Left ventricle myocardium superior (tissue), 1 donor: Measurements from ENCODE around the gene SH3RF3. TPM values are rescaled to one million over a fixed set of nuclear protein-coding genes. Genes with fewer than 3 reads are reported as not detected.
"Not testable (repeated sequence)": the region's sequence is repeated elsewhere in the genome, so short reads cannot be mapped to it uniquely, and the experiment has no call there.

ENCODE experiments used
- ATAC-seq: fragments of 200-7000 bp; cut with Tn5 transposase; one replicate; pipeline ENCODE4 v1.9.1; 2020; ENCODE audit warnings: mild to moderate bottlenecking, moderate library complexity
- DNase-seq: peaks from one replicate; pipeline ENCODE4 v3.0.0-alpha.2; 2020
- intact Hi-C: fragments of 100-400 bp; cut with micrococcal nuclease; formaldehyde crosslinking; loops from one replicate; pipeline ENCODE4 v1.11.0; 2022
- total RNA-seq: library from RNA; stranded (reverse); fragmentation: NEBNext Ultra II Directional; extraction: Animal tissue kit (Norgen Biotek cat#: 25700); gene quantifications from one replicate; pipeline ENCODE4 v1.2.1, GENCODE V29; 2021
- donor health status: DM: no; HTN: yes; CAD: no; lungs with severe emphysema.

The SH3RF3 gene
- total RNA-seq, 1 donor from 2014 or later, result 7.4 TPM

- intact Hi-C loops, result no loop called here
- no peak for DNase-seq
- ATAC-seq, result no peak
Observed at GRCh38 chr2:109150559-109150958, 21.6 kb downstream of the SH3RF3 start.

GRCh38 chr2:109151519-109151918, 22.5 kb downstream of the SH3RF3 start:
- intact Hi-C loops, result no loop called here

GRCh38 chr2:109153005-109153784, 24.2 kb downstream of the SH3RF3 start:
- no peak for DNase-seq
- intact Hi-C loops, result no loop called here

More at GRCh38 chr2:109151519-109151918, 22.5 kb downstream of the SH3RF3 start:
- ATAC-seq (no peak), DNase-seq (no peak)

GRCh38 chr2:109153807-109154206, 24.8 kb downstream of the SH3RF3 start:
- intact Hi-C loops, result no loop called here
- DNase-seq (no peak), ATAC-seq (no peak)

More at GRCh38 chr2:109153005-109153784, 24.2 kb downstream of the SH3RF3 start:
- ATAC-seq, result no peak

GRCh38 chr2:109154226-109154625, 25.2 kb downstream of the SH3RF3 start:
- ATAC-seq (no peak), DNase-seq (no peak)
- intact Hi-C loops, result no loop called here

- DNase-seq (no peak), ATAC-seq (peak; percentile 74)
- intact Hi-C loops, result no loop called here
Observed at GRCh38 chr2:109155553-109156451, 26.8 kb downstream of the SH3RF3 start.

GRCh38 chr2:109157563-109158105, 28.6 kb downstream of the SH3RF3 start:
- no peak for ATAC-seq
- no peak for DNase-seq
- intact Hi-C loops, result no loop called here

- ATAC-seq, result no peak
- intact Hi-C loops, result no loop called here
- no peak for DNase-seq
Observed at GRCh38 chr2:109158237-109158636, 29.2 kb downstream of the SH3RF3 start.

GRCh38 chr2:109159096-109159495, 30.1 kb downstream of the SH3RF3 start:
- ATAC-seq (no peak), DNase-seq (no peak)
- intact Hi-C loops, result no loop called here

GRCh38 chr2:109160714-109161440, 31.9 kb downstream of the SH3RF3 start:
- DNase-seq, result no peak
- no peak for ATAC-seq
- intact Hi-C loops, result no loop called here

- DNase-seq, intact Hi-C loops, ATAC-seq: not testable (repeated sequence)
Observed at GRCh38 chr2:109162367-109162766, 33.4 kb downstream of the SH3RF3 start.

GRCh38 chr2:109162999-109163398, 34.0 kb downstream of the SH3RF3 start:
- DNase-seq (peak; percentile 74), ATAC-seq (peak; percentile 87)
- intact Hi-C loops, result no loop called here

GRCh38 chr2:109164311-109164710, 35.3 kb downstream of the SH3RF3 start:
- ATAC-seq, result no peak
- intact Hi-C loops, result no loop called here
- no peak for DNase-seq

GRCh38 chr2:109164739-109165221, 35.8 kb downstream of the SH3RF3 start:
- ATAC-seq (peak; percentile 42), DNase-seq (no peak)
- intact Hi-C loops, result no loop called here

GRCh38 chr2:109166811-109167210, 37.8 kb downstream of the SH3RF3 start:
- no peak for DNase-seq
- intact Hi-C loops, result no loop called here
- no peak for ATAC-seq

- intact Hi-C loops, result no loop called here
- no peak for DNase-seq
- ATAC-seq, result no peak
Observed at GRCh38 chr2:109168086-109168485, 39.1 kb downstream of the SH3RF3 start.

- intact Hi-C loops, result no loop called here
- DNase-seq, result no peak
- no peak for ATAC-seq
Observed at GRCh38 chr2:109168716-109169115, 39.7 kb downstream of the SH3RF3 start.

- no peak for ATAC-seq
- intact Hi-C loops, result no loop called here
- no peak for DNase-seq
Observed at GRCh38 chr2:109170645-109171044, 41.6 kb downstream of the SH3RF3 start.
